ENCODE results near the gene GNGT2. TPM values are rescaled to one million over a fixed set of nuclear protein-coding genes. Genes with fewer than 3 reads are reported as not detected.
"Not testable (repeated sequence)": the region's sequence is repeated elsewhere in the genome, so short reads cannot be mapped to it uniquely, and the experiment has no call there.

Gene GNGT2
- total and polyA plus RNA-seq, 4 donors, result 1.8 to 12.3 (median 7.3) TPM

GRCh38 chr17:49187301-49187700 is 23.1 kb downstream of the GNGT2 start:
- TF ChIP-seq, protein P1, sequence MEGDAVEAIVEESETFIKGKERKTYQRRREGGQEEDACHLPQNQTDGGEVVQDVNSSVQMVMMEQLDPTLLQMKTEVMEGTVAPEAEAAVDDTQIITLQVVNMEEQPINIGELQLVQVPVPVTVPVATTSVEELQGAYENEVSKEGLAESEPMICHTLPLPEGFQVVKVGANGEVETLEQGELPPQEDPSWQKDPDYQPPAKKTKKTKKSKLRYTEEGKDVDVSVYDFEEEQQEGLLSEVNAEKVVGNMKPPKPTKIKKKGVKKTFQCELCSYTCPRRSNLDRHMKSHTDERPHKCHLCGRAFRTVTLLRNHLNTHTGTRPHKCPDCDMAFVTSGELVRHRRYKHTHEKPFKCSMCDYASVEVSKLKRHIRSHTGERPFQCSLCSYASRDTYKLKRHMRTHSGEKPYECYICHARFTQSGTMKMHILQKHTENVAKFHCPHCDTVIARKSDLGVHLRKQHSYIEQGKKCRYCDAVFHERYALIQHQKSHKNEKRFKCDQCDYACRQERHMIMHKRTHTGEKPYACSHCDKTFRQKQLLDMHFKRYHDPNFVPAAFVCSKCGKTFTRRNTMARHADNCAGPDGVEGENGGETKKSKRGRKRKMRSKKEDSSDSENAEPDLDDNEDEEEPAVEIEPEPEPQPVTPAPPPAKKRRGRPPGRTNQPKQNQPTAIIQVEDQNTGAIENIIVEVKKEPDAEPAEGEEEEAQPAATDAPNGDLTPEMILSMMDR (IDR thresholded peaks at IDR 0.05; ENCODE audit: control extremely low read depth, extremely low read depth), result no peak
- Histone ChIP-seq H3K9ac (ENCODE audit: insufficient read depth in 1 of 2, low read length in 2 of 2) (no peak overlapping the region), H3K36me3 (ENCODE audit: control insufficient read depth in 4 of 4, insufficient read depth in 4 of 4, low read length in 4 of 4) (no peaks in the 10 kb centered on the region), H3K9me3 (ENCODE audit: control insufficient read depth in 4 of 4, insufficient read depth in 3 of 4, low read length in 3 of 4) (peaks cover 0 to 9% (median 0%) of the 10 kb centered on the region in 4 donors), H3K4me3 (no peak overlapping the region), H3K27me3 (ENCODE audit: control insufficient read depth in 3 of 3, insufficient read depth in 3 of 3, low read length in 2 of 3) (no peaks in the 10 kb centered on the region), H3K4me1 (ENCODE audit: control insufficient read depth in 5 of 5, insufficient read depth in 5 of 5, low read length in 5 of 5) (peaks cover 0 to 5% (median 0%) of the 10 kb centered on the region in 5 donors), H3K27ac (ENCODE audit: low read depth in 1 of 2, low read length in 1 of 2) (no peak overlapping the region)
- DNase-seq (no peak), ATAC-seq (ENCODE audit: insufficient read depth, low FRiP score) (no peak)
- whole genome bisulfite sequencing, 2 donors, result 88 to 97% methylated on average over 3 of the region's 3 CpGs

- ATAC-seq (ENCODE audit: insufficient read depth, low FRiP score); H3K4me1 ChIP-seq (ENCODE audit: control insufficient read depth in 5 of 5, insufficient read depth in 5 of 5, low read length in 5 of 5); H3K4me3 ChIP-seq; H3K36me3 ChIP-seq (ENCODE audit: control insufficient read depth in 4 of 4, insufficient read depth in 4 of 4, low read length in 4 of 4); H3K9me3 ChIP-seq (ENCODE audit: control insufficient read depth in 4 of 4, insufficient read depth in 3 of 4, low read length in 3 of 4); H3K9ac ChIP-seq (ENCODE audit: insufficient read depth in 1 of 2, low read length in 2 of 2); DNase-seq; H3K27me3 ChIP-seq (ENCODE audit: control insufficient read depth in 3 of 3, insufficient read depth in 3 of 3, low read length in 2 of 3); H3K27ac ChIP-seq (ENCODE audit: low read depth in 1 of 2, low read length in 1 of 2): not testable (repeated sequence)
- WGBS, 2 donors, result 94 to 98% methylated on average over 1 of the region's 1 CpG
Observed at GRCh38 chr17:49185381-49185780, 25.0 kb downstream of the GNGT2 start.

GRCh38 chr17:49184522-49184921 is 25.9 kb downstream of the GNGT2 start:
- not testable (repeated sequence) for DNase-seq; H3K27me3 ChIP-seq (ENCODE audit: control insufficient read depth in 3 of 3, insufficient read depth in 3 of 3, low read length in 2 of 3); H3K36me3 ChIP-seq (ENCODE audit: control insufficient read depth in 4 of 4, insufficient read depth in 4 of 4, low read length in 4 of 4); H3K27ac ChIP-seq (ENCODE audit: low read depth in 1 of 2, low read length in 1 of 2); ATAC-seq (ENCODE audit: insufficient read depth, low FRiP score); H3K4me3 ChIP-seq; H3K4me1 ChIP-seq (ENCODE audit: control insufficient read depth in 5 of 5, insufficient read depth in 5 of 5, low read length in 5 of 5); H3K9me3 ChIP-seq (ENCODE audit: control insufficient read depth in 4 of 4, insufficient read depth in 3 of 4, low read length in 3 of 4); H3K9ac ChIP-seq (ENCODE audit: insufficient read depth in 1 of 2, low read length in 2 of 2)

DNA sequence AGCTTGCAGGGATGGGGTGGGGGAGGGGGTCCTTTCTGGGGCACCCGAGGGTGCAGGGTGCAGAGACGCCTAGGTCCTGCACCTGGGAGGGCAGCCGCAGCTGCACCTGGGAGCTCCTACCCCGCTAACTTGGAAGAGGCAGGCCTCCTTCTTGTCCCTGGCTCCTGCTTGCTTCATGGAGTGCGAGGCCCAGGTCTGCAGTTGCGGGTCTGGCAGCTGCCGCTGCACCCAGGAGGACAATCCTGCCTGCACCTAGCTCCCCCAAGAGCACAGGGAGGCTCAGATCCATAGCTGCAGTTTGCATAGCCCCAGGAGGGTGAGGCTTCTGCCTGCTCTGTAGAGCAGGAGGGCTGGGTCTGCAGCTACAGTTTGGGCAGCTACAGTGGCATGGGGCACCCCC is 26.6 kb downstream of the GNGT2 start:
- H3K9me3 ChIP-seq (ENCODE audit: control insufficient read depth in 4 of 4, insufficient read depth in 3 of 4, low read length in 3 of 4), result peaks cover 0 to 9% (median 0%) of the 10 kb centered on the region in 4 donors
- no peak overlapping the region for H3K9ac ChIP-seq (ENCODE audit: insufficient read depth in 1 of 2, low read length in 2 of 2)
- 90 to 92% methylated on average over 7 of the region's 7 CpGs for WGBS, 2 donors
- DNase-seq (no peak), ATAC-seq (ENCODE audit: insufficient read depth, low FRiP score) (no peak)
- H3K27ac ChIP-seq (ENCODE audit: low read depth in 1 of 2, low read length in 1 of 2), result no peak overlapping the region
- TF ChIP-seq, protein P1 (IDR thresholded peaks at IDR 0.05; ENCODE audit: control extremely low read depth, extremely low read depth), result no peak
- no peaks in the 10 kb centered on the region for H3K4me1 ChIP-seq (ENCODE audit: control insufficient read depth in 5 of 5, insufficient read depth in 5 of 5, low read length in 5 of 5)
- H3K36me3 ChIP-seq (ENCODE audit: control insufficient read depth in 4 of 4, insufficient read depth in 4 of 4, low read length in 4 of 4), result no peaks in the 10 kb centered on the region
- H3K27me3 ChIP-seq (ENCODE audit: control insufficient read depth in 3 of 3, insufficient read depth in 3 of 3, low read length in 2 of 3), result no peaks in the 10 kb centered on the region
- no peak overlapping the region for H3K4me3 ChIP-seq

GRCh38 chr17:49183341-49183740 is 27.0 kb downstream of the GNGT2 start:
- peaks cover 0 to 9% (median 0%) of the 10 kb centered on the region in 4 donors for H3K9me3 ChIP-seq (ENCODE audit: control insufficient read depth in 4 of 4, insufficient read depth in 3 of 4, low read length in 3 of 4)
- ATAC-seq (ENCODE audit: insufficient read depth, low FRiP score) (no peak), DNase-seq (no peak)
- H3K4me3 ChIP-seq, result no peak overlapping the region
- no peaks in the 10 kb centered on the region for H3K36me3 ChIP-seq (ENCODE audit: control insufficient read depth in 4 of 4, insufficient read depth in 4 of 4, low read length in 4 of 4)
- TF ChIP-seq, protein P1 (IDR thresholded peaks at IDR 0.05; ENCODE audit: control extremely low read depth, extremely low read depth), result no peak
- WGBS, 2 donors, result 89 to 93% methylated on average over 5 of the region's 5 CpGs
- no peak overlapping the region for H3K9ac ChIP-seq (ENCODE audit: insufficient read depth in 1 of 2, low read length in 2 of 2)
- H3K4me1 ChIP-seq (ENCODE audit: control insufficient read depth in 5 of 5, insufficient read depth in 5 of 5, low read length in 5 of 5), result no peaks in the 10 kb centered on the region
- H3K27me3 ChIP-seq (ENCODE audit: control insufficient read depth in 3 of 3, insufficient read depth in 3 of 3, low read length in 2 of 3), result no peaks in the 10 kb centered on the region
- no peak overlapping the region for H3K27ac ChIP-seq (ENCODE audit: low read depth in 1 of 2, low read length in 1 of 2)
